IPS-18c (cell line): ENCODE data around the gene MROH9.

Source experiments
- H3K4me3 ChIP-seq: 2 replicates; pipeline ENCODE4 v1.7.0; 2013; ENCODE audit warnings: low read depth, mild to moderate bottlenecking, low read length, moderate library complexity; ENCODE audit not compliant: insufficient read depth
- H3K9me3 ChIP-seq: one replicate; pipeline ENCODE4 v1.6.1; 2013; ENCODE audit warnings: mild to moderate bottlenecking, low read length, moderate library complexity; ENCODE audit not compliant: control insufficient read depth, insufficient read depth

MROH9 gene

GRCh38 chr1:171109966-171110365, 174.6 kb downstream of the MROH9 start:
- H3K9me3 ChIP-seq = no peaks in the 10 kb centered on the region
- H3K4me3 ChIP-seq = no peak overlapping the region

- no peak overlapping the region for H3K4me3 ChIP-seq
- no peaks in the 10 kb centered on the region for H3K9me3 ChIP-seq
These were observed 175.4 kb downstream of the MROH9 start for GRCh38 chr1:171110621-171111326.

DNA sequence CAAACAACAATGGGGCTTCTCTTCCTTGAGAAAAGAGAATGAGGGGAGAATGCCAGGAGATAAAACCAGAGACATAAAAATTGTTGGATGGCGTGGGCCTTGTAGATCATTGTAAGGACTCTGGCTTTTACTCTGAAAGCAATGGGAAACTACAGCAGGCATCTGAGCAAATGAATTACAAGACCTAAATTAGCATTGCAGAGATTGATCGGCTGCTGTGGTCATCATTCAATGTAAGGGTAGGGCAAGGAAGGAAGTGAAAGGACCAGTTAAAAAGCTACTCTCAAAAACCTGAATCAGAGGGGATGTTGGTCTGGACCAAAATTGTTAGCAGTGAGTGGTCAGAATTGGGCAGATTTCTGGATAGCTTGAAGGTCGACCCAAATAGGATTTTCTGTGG, 176.8 kb downstream of the MROH9 start:
- Histone ChIP-seq H3K9me3 (no peaks in the 10 kb centered on the region), H3K4me3 (no peak overlapping the region)

- Histone ChIP-seq H3K4me3 (no peak overlapping the region), H3K9me3 (no peaks in the 10 kb centered on the region)
These were observed 178.0 kb downstream of the MROH9 start for GRCh38 chr1:171113382-171113781.
